Measurements from ENCODE around the gene FLYWCH2.
"Not testable (repeated sequence)": the region's sequence is repeated elsewhere in the genome, so short reads cannot be mapped to it uniquely, and the experiment has no call there.

Gene FLYWCH2

GRCh38 chr16:2938206-2938605, 55.2 kb downstream of the FLYWCH2 start:
- no peak for DNase-seq

GRCh38 chr16:2939968-2940367, 57.0 kb downstream of the FLYWCH2 start:
- no peak for DNase-seq

GRCh38 chr16:2942045-2942444, 59.0 kb downstream of the FLYWCH2 start:
- no peak for DNase-seq

GRCh38 chr16:2943716-2944115, 60.7 kb downstream of the FLYWCH2 start:
- not testable (repeated sequence) for DNase-seq

GRCh38 chr16:2946649-2947048, 63.6 kb downstream of the FLYWCH2 start:
- DNase-seq, result no peak

Data from T-helper 2 cell (primary cell).